ENCODE measurements around the gene INPPL1.

Gene INPPL1

GRCh38 chr11:72220696-72221363 is 3.7 kb upstream of the INPPL1 start:
- TF ChIP-seq CTCF (conservative IDR thresholded peaks at IDR 0.05; ENCODE audit: low read depth, low read length) = no peak
- no peak overlapping the region for H3K4me3 ChIP-seq (ENCODE audit: low read depth, low read length)
- DNase-seq (ENCODE audit: low read depth) = no peak

- H3K4me3 ChIP-seq (ENCODE audit: low read depth, low read length) = no peak overlapping the region
- DNase-seq (ENCODE audit: low read depth) = no peak
- no peak for TF ChIP-seq CTCF (conservative IDR thresholded peaks at IDR 0.05; ENCODE audit: low read depth, low read length)
Measured at GRCh38 chr11:72221386-72222075, 3.0 kb upstream of the INPPL1 start.

GRCh38 chr11:72222106-72222891 is 2.3 kb upstream of the INPPL1 start:
- no peak for TF ChIP-seq CTCF (conservative IDR thresholded peaks at IDR 0.05; ENCODE audit: low read depth, low read length)
- DNase-seq (ENCODE audit: low read depth) = no peak
- peak overlapping the region; percentile 82 for H3K4me3 ChIP-seq (ENCODE audit: low read depth, low read length)

- H3K4me3 ChIP-seq (ENCODE audit: low read depth, low read length) = peak overlapping the region; percentile 82
- TF ChIP-seq CTCF (conservative IDR thresholded peaks at IDR 0.05; ENCODE audit: low read depth, low read length) = peak; percentile 50
- peak; percentile 96 for DNase-seq (ENCODE audit: low read depth)
Measured at GRCh38 chr11:72222907-72223614, 1.5 kb upstream of the INPPL1 start.

GRCh38 chr11:72223615-72224563 is 678 bp upstream of the INPPL1 start:
- H3K4me3 ChIP-seq (ENCODE audit: low read depth, low read length) = peak overlapping the region; percentile 82
- DNase-seq (ENCODE audit: low read depth) = peak; percentile 76
- no peak for TF ChIP-seq CTCF (conservative IDR thresholded peaks at IDR 0.05; ENCODE audit: low read depth, low read length)

Data from choroid plexus epithelial cell (primary cell).